HepG2 (cell line): ENCODE results near the gene COL4A2. TPM values are rescaled to one million over a fixed set of nuclear protein-coding genes. Genes with fewer than 3 reads are reported as not detected.

Experiments used
- ATAC-seq: fragments of 200-7000 bp; cut with Tn5 transposase; 3 replicates; pipeline ENCODE4 v1.9.1; 2020; ENCODE audit warnings: mild to moderate bottlenecking, moderate library complexity
- Bru-seq: library from RNA; stranded (reverse); fragments of 400-500 nt; gene quantifications from one replicate; lab custom pipeline; 2021; lab: Mats Ljungman, UMichigan
- BruChase-seq, 2 experiments: library from RNA; stranded (reverse); fragments of 400-500 nt; gene quantifications; one replicate each; lab custom pipeline; 2021; lab: Mats Ljungman, UMichigan
- BruUV-seq: library from RNA; stranded (reverse); fragments of 400-500 nt; replicated peaks from 2 replicates; lab custom pipeline; 2021; lab: Mats Ljungman, UMichigan
- CTCF ChIA-PET: fragments of 300-600 bp; formaldehyde crosslinking; extraction: SDS; loops from one replicate; lab custom pipeline; 2021; ENCODE audit warnings: low total read pairs, inconsistent platforms, low intra/inter-chr PET ratio; lab: Yijun Ruan, JAX
- POLR2A ChIA-PET: fragments of 350-600 bp; sonication (Branson Sonifier 250); formaldehyde crosslinking; loops from one replicate; lab custom pipeline; 2020; ENCODE audit warnings: antibody characterized with exemption, inconsistent platforms; lab: Yijun Ruan, JAX
- DNase-seq: peaks from one replicate; pipeline ENCODE4 v3.0.0-alpha.2; 2015; ENCODE audit warnings: low spot score
- FAIRE-seq: peaks from 3 replicates; lab custom pipeline; 2011; peaks lifted over from hg19 to GRCh38; lab: Jason Lieb, UNC
- H2AFZ ChIP-seq: one replicate; pipeline ENCODE4 v1.6.1; 2011; ENCODE audit warnings: low read length, inconsistent platforms
- H3K27ac ChIP-seq: fragments of 300-600 bp; 3 replicates; pipeline ENCODE4 v1.8.0; 2011; ENCODE audit warnings: mixed run types, mild to moderate bottlenecking, mixed read lengths, low read length, inconsistent platforms; ENCODE audit not compliant: insufficient read depth; ENCODE audit errors: extremely low read length
- H3K27me3 ChIP-seq, 2 experiments: fragments of 200-600 bp in 1 of 2; 2 replicates in 1 of 2; 3 replicates in 1 of 2; pipeline versions ENCODE4 v1.6.0 to v1.8.0; 2011; ENCODE audit warnings: low read length in 2 of 2, mild to moderate bottlenecking in 2 of 2, moderate library complexity in 2 of 2, inconsistent platforms in 1 of 2; ENCODE audit not compliant: insufficient read depth in 2 of 2, control insufficient read depth in 1 of 2
- H3K36me3 ChIP-seq, 2 experiments: fragments of 200-600 bp in 1 of 2; replicated peaks in 1 of 2; 2 replicates in 1 of 2; 3 replicates in 1 of 2; pipeline versions ENCODE4 v1.5.1 to v1.8.0; 2011; ENCODE audit warnings: low read length in 2 of 2, inconsistent platforms in 1 of 2; ENCODE audit not compliant: insufficient read depth in 2 of 2, control insufficient read depth in 1 of 2
- H3K4me1 ChIP-seq: 2 replicates; pipeline ENCODE4 v1.5.1; 2012; ENCODE audit warnings: low read length, inconsistent platforms; ENCODE audit not compliant: insufficient read depth
- H3K4me2 ChIP-seq: 2 replicates; pipeline ENCODE4 v1.6.0; 2011; ENCODE audit warnings: low read depth, low read length, inconsistent platforms
- H3K4me3 ChIP-seq, 3 experiments: fragments of 200-600 bp in 1 of 3; sonication (generic), shearing (Covaris generic) in 1 of 3; replicated peaks in 1 of 3; 2 replicates each; pipeline ENCODE4 v1.5.1; 2011 to 2016; ENCODE audit warnings: low read length in 3 of 3, inconsistent platforms in 2 of 3, low read depth in 2 of 3, mild to moderate bottlenecking in 2 of 3, control low read depth in 1 of 3, mixed read lengths in 1 of 3; ENCODE audit not compliant: insufficient read depth in 1 of 3
- H3K79me2 ChIP-seq: one replicate; pipeline ENCODE4 v1.6.1; 2011; ENCODE audit warnings: low read length, inconsistent platforms; ENCODE audit not compliant: insufficient read depth
- H3K9ac ChIP-seq: 2 replicates; pipeline ENCODE4 v1.6.0; 2011; ENCODE audit warnings: mild to moderate bottlenecking, low read depth, low read length, inconsistent platforms; ENCODE audit not compliant: insufficient read depth
- H3K9me3 ChIP-seq: 2 replicates; pipeline ENCODE4 v1.5.1; 2012; ENCODE audit warnings: mild to moderate bottlenecking, low read length
- H4K20me1 ChIP-seq: 2 replicates; pipeline ENCODE4 v1.6.0; 2011; ENCODE audit warnings: inconsistent platforms, mild to moderate bottlenecking, low read length, moderate library complexity; ENCODE audit not compliant: insufficient read depth
- CEBPB ChIP-seq: IDR thresholded peaks from 2 replicates; pipeline ENCODE4 v1.6.1; 2011; ENCODE audit warnings: low read depth, low read length, improper control_type of control experiment, borderline replicate concordance
- SRY ChIP-seq: sonication (generic); formaldehyde crosslinking; IDR thresholded peaks from 2 replicates; pipeline ENCODE4 v1.8.0; 2022; ENCODE audit warnings: mild to moderate bottlenecking, missing genetic modification reagents
- ZBTB37 ChIP-seq: sonication (generic); formaldehyde crosslinking; IDR thresholded peaks from 2 replicates; pipeline ENCODE4 v1.4.0; 2020; ENCODE audit warnings: mild to moderate bottlenecking, missing genetic modification reagents
- ZFP36L2 ChIP-seq: sonication (generic); formaldehyde crosslinking; IDR thresholded peaks from 2 replicates; pipeline ENCODE4 v1.4.0; 2020; ENCODE audit warnings: missing genetic modification reagents
- WGBS: methylation state at CpG from one replicate; pipeline ENCODE4 v1.1.6; 2017; ENCODE audit warnings: low lambda C conversion rate; 5-methylcytosine and 5-hydroxymethylcytosine counted together
- in situ Hi-C: cut with HindIII; loops from 2 replicates; pipeline ENCODE4 v1.10.0; 2017; ENCODE audit warnings: low pct_unique_long_range_greater_than_20kb; ENCODE audit not compliant: extremely low pct_ligation_motif_present
- intact Hi-C: fragments of 100-400 bp; cut with micrococcal nuclease; formaldehyde crosslinking; loops from one replicate; pipeline ENCODE4 v1.10.0; 2022; ENCODE audit not compliant: unreplicated experiment
- long read RNA-seq, 2 experiments: library from RNA in 1 of 2; library from polyadenylated mRNA in 1 of 2; stranded (forward) in 1 of 2; unstranded in 1 of 2; transcript quantifications; one replicate each; pipeline ENCODE4 v2.0.0, GENCODE V29; 2019 to 2022
- polyA minus RNA-seq, 3 experiments: library from RNA; depleted of rRNA, polyadenylated mRNA; stranded (reverse); fragments of >200 nt; gene quantifications; 2 replicates each; pipeline ENCODE4 v1.2.3, GENCODE V29; 2011; ENCODE audit warnings: low replicate concordance in 1 of 3
- polyA plus RNA-seq, 8 experiments: library from polyadenylated mRNA; depleted of rRNA in 3 of 8; stranded (reverse) in 7 of 8; unstranded in 1 of 8; fragments of >200 nt; fragmentation: Illumina TruSeq in 4 of 8; extraction: Trizol in 4 of 8; gene quantifications; 2 replicates each; pipeline versions ENCODE4 v1.2.1 to v1.2.3, GENCODE V29; 2011 to 2016; ENCODE audit warnings: low read depth in 4 of 8, missing spikeins in 1 of 8, mixed read lengths in 1 of 8; ENCODE audit not compliant: insufficient read depth in 1 of 8
- total RNA-seq, 5 experiments: library from RNA; depleted of rRNA; stranded (reverse); fragments of >200 nt; fragmentation: Illumina TruSeq; extraction: Trizol; gene quantifications; 2 replicates each; pipeline ENCODE4 v1.2.3, GENCODE V29; 2016; ENCODE audit warnings: low read depth in 1 of 5
- TF ChIP-seq, protein P1 (sequence below): IDR thresholded peaks from 2 replicates; pipeline ENCODE4 v1.6.1; 2016; ENCODE audit warnings: low read depth, missing genetic modification reagents, missing compliant biosample characterization

Gene COL4A2
- total RNA-seq (2016; rRNA removed; fragmentation: Illumina TruSeq; extraction: Trizol) (0.15 and 0.22 TPM in 2 replicates), polyA plus RNA-seq (2011; rRNA removed) (1.0 and 1.9 TPM in 2 replicates), polyA minus RNA-seq (2011; rRNA and poly(A)+ RNA removed; ENCODE audit: low replicate concordance) (3.0 and 8.4 TPM in 2 replicates), Bru-seq, nascent RNA (percentile 3 among the genes with signal in this experiment), BruChase-seq, experiment 1, labeled RNA remaining after a 6-hour chase (percentile 3 among the genes with signal in this experiment), BruChase-seq, experiment 2, labeled RNA remaining after a 2-hour chase (not detected)
- not detected in 2 replicates for total RNA-seq (2016; cell fraction: cytosol; rRNA removed; fragmentation: Illumina TruSeq; extraction: Trizol; ENCODE audit: low read depth)
- 0.15 and 0.35 TPM in 2 replicates for total RNA-seq (2016; cell fraction: insoluble cytoplasmic fraction; rRNA removed; fragmentation: Illumina TruSeq; extraction: Trizol)
- not detected in 2 replicates for total RNA-seq (2016; cell fraction: membrane; rRNA removed; fragmentation: Illumina TruSeq; extraction: Trizol)
- total RNA-seq (2016; cell fraction: nucleus; rRNA removed; fragmentation: Illumina TruSeq; extraction: Trizol), result 1.3 TPM in 1 of 2 replicates, not detected in the other
- polyA plus RNA-seq (2011; cell fraction: cytosol; rRNA removed), result 0.56 and 1.6 TPM in 2 replicates
- 1.2 and 4.2 TPM in 2 replicates for polyA plus RNA-seq (2011; cell fraction: nucleus; rRNA removed)
- polyA plus RNA-seq (2012), result 0.25 and 0.92 TPM in 2 replicates
- polyA plus RNA-seq (2016; cell fraction: cytosol; fragmentation: Illumina TruSeq; extraction: Trizol; ENCODE audit: low read depth), result 0.21 TPM in 1 of 2 replicates, not detected in the other
- polyA plus RNA-seq (2016; cell fraction: insoluble cytoplasmic fraction; fragmentation: Illumina TruSeq; extraction: Trizol; ENCODE audit: low read depth), result 0.19 and 0.68 TPM in 2 replicates
- polyA plus RNA-seq (2016; cell fraction: membrane; fragmentation: Illumina TruSeq; extraction: Trizol; ENCODE audit: low read depth), result 0.21 and 0.27 TPM in 2 replicates
- 0.37 TPM in 1 of 2 replicates, not detected in the other for polyA plus RNA-seq (2016; cell fraction: nucleus; fragmentation: Illumina TruSeq; extraction: Trizol; ENCODE audit: insufficient read depth, low read depth)
- 0.97 and 1.9 TPM in 2 replicates for polyA minus RNA-seq (2011; cell fraction: cytosol; rRNA and poly(A)+ RNA removed)
- polyA minus RNA-seq (2011; cell fraction: nucleus; rRNA and poly(A)+ RNA removed), result 0.75 and 1.4 TPM in 2 replicates
- long read RNA-seq, experiment 1, result 0 reads
- long read RNA-seq, experiment 2, partial matches to known transcripts, result 0 of 1 reads
- long read RNA-seq, experiment 2, other reads (novel, unspliced or antisense), result 1 of 1 reads

DNA sequence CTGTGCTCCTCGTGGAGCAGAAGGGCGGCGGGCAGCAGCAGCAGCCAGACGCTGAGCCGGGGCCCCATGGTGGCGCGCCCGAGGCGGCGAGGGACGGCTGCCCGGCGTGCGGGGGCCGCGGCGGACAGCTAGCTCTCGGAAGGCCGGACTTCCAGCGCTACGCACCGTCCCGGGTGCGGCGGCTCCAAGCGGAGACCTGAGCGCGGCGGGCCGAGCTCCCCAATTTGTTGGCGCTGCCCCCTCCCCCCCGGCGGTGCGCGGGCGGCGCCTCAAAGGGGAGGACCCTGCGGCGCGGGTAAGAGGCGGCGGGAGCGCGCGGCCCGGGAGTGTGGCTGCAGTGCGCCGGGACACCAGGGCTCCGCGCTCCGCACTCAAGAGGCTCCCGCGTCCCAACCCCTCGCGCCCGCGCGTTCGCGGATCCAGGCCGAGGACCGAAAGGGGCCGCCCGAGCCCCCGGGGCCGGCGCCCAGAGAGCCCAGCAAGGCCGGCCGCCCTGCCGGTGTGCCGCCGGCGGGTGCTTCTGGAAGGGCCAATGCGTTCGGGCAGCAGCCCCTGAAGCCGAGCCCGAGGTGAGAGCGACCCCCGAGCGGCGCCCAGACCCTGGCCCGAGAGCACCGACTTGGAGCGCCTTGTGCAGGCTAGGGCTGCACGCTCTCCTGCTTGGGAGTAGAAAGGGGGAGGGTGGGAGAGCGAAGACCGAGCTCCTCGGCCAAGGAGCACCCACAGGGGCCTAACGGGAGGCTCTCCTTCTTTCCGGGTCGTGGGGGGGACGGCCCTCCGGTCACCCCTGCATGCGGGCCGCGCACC lies at the start of gene COL4A2, which contains the start of gene COL4A1:
COL4A2 (plus strand) TSS at position 325 of the 807 bp plus-strand sequence. CDS start 620 bp downstream, outside the sequence.
COL4A1 (minus strand) TSS at position 198 of the 807 bp plus-strand sequence; CDS start at position 68, 130 bp downstream.
- Histone ChIP-seq H3K4me2 (no peak within 1 kb of the TSS), H3K9ac (no peak within 1 kb of the TSS), H4K20me1 (no peaks in the 10 kb centered on the region), H3K27me3 (peaks cover 6 to 57% of the 10 kb centered on the region in 2 experiments; a peak in 3 of 5 replicates), H3K36me3 (no peaks in the 10 kb centered on the region), H3K27ac (no peak within 1 kb of the TSS), H2AFZ (no peak within 1 kb of the TSS), H3K4me1 (peaks cover 11% of the 10 kb centered on the region), H3K9me3 (no peaks in the 10 kb centered on the region), H3K79me2 (no peaks in the 10 kb centered on the region), H3K4me3 (no peak within 1 kb of the TSS)
- in situ Hi-C loops, result no loop called here
- ChIA-PET POLR2A (no interaction called here), CTCF (no interaction called here)
- no TSS peak for BruUV-seq
- 71% methylated on average over 11 of the region's 96 CpGs for WGBS
- intact Hi-C loops, result no loop called here
- no peak for ATAC-seq
- DNase-seq, result no peak
- no peak for FAIRE-seq
- TF ChIP-seq SRY (CRISPR knock-in tag) (no peak), ZFP36L2 (CRISPR knock-in tag) (no peak), CEBPB (no peak), ZBTB37 (no peak)
- TF ChIP-seq, protein P1, sequence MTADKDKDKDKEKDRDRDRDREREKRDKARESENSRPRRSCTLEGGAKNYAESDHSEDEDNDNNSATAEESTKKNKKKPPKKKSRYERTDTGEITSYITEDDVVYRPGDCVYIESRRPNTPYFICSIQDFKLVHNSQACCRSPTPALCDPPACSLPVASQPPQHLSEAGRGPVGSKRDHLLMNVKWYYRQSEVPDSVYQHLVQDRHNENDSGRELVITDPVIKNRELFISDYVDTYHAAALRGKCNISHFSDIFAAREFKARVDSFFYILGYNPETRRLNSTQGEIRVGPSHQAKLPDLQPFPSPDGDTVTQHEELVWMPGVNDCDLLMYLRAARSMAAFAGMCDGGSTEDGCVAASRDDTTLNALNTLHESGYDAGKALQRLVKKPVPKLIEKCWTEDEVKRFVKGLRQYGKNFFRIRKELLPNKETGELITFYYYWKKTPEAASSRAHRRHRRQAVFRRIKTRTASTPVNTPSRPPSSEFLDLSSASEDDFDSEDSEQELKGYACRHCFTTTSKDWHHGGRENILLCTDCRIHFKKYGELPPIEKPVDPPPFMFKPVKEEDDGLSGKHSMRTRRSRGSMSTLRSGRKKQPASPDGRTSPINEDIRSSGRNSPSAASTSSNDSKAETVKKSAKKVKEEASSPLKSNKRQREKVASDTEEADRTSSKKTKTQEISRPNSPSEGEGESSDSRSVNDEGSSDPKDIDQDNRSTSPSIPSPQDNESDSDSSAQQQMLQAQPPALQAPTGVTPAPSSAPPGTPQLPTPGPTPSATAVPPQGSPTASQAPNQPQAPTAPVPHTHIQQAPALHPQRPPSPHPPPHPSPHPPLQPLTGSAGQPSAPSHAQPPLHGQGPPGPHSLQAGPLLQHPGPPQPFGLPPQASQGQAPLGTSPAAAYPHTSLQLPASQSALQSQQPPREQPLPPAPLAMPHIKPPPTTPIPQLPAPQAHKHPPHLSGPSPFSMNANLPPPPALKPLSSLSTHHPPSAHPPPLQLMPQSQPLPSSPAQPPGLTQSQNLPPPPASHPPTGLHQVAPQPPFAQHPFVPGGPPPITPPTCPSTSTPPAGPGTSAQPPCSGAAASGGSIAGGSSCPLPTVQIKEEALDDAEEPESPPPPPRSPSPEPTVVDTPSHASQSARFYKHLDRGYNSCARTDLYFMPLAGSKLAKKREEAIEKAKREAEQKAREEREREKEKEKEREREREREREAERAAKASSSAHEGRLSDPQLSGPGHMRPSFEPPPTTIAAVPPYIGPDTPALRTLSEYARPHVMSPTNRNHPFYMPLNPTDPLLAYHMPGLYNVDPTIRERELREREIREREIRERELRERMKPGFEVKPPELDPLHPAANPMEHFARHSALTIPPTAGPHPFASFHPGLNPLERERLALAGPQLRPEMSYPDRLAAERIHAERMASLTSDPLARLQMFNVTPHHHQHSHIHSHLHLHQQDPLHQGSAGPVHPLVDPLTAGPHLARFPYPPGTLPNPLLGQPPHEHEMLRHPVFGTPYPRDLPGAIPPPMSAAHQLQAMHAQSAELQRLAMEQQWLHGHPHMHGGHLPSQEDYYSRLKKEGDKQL (CRISPR knock-in tag), result no peak
